GM18868 (cell line): ENCODE results near the gene LIMK2.
"Not testable (repeated sequence)": the region's sequence is repeated elsewhere in the genome, so short reads cannot be mapped to it uniquely, and the experiment has no call there.

Experiments
- ATAC-seq: cut with Tn5 transposase; IDR thresholded peaks from one replicate; pipeline ENCODE4 v1.9.1; 2021; ENCODE audit warnings: mild to moderate bottlenecking, moderate library complexity; ENCODE audit not compliant: unreplicated experiment

The LIMK2 gene

DNA sequence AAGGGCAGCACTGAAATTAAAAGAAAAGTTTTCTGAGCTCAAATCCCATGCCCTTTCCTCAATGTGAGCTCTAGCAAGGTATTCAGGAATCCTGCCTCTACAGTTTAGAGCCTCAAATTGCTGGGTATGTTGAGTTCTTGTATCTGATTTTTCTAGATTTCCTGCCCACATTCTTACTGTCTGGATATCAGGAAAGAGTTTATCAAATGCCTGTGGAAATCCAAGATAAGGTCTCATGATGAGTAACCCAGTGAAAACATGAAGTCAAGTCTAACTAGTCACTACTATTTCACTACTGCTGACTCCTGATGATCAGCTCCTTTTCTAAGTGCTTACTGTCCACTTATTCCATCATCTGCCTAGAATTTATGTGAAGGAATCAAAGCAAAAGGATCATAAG lies 29.8 kb downstream of the LIMK2 start:
- ATAC-seq: no peak

DNA sequence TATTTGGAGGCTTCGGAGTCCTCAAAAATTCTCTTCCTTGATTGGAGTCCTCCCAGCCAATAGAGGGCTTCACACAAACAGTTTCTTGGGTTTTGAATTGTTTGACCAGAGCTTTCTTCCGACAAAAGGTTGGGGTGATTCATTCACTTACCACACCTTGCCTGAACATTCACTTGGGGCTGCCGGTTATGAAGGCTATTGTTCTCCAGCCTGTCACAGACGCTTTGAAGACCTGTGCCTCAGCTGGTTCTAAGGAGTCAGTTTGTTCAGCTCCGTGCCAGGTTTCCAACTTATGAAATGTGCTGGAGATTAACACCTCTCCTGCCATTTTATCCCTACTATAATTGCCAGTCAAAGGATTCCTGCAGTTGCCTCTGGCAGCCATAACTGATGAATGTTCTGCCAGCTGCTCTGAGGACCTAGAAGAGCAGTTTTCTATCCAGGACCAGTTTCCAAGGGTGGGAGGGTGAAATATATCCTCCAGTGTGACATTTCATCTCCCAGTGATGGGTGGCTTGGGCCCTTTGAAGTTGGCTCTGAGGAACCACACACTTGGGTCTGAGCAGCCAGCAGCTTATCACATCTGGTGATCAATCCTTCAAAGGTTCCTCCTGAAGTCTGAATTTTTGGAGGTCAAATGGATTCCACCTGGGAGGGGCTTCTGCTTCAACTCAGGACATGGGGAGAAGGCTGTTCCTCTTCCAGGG lies 31.4 kb downstream of the LIMK2 start:
- ATAC-seq: no peak

DNA sequence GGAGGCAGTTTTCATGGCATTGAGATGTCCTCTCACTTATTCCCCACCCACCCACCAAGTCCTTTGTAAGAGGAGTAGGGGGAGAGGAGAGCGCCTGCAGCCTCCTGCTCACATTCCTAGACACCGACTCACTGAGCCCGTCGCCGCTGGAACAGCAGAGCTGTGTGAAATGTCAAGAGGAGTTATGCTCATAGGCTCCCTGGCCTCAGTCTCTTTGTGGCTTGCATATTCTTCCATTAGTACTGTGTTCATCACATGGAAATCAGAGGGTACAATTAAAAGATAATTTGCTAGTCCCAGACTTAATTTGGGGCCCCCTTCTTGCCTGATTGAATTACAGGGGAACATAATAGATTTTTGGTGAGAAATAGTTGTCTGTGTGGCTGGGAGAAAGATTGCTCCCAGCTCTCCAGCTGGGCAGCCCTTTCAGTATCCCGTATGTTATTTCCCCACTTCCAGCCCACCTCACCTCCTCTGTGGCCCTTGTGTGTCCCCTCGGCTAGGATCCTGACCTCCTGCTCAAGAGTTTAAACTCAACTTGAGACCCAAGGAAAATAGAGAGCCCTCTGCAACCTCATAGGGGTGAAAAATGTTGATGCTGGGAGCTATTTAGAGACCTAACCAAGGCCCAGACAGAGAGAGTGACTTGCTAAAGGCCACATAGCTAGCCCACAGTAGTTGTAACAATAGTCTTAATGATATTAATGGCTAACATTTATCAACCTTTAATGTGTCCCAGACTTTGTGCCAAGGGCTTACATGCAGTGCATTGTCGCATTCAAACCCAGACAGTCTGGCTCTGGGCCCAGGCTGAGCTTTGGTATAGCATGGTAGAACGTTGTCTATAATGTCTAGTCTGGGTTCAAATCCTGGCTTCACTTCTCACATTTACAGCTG lies 32.2 kb downstream of the LIMK2 start:
- ATAC-seq: no peak

DNA sequence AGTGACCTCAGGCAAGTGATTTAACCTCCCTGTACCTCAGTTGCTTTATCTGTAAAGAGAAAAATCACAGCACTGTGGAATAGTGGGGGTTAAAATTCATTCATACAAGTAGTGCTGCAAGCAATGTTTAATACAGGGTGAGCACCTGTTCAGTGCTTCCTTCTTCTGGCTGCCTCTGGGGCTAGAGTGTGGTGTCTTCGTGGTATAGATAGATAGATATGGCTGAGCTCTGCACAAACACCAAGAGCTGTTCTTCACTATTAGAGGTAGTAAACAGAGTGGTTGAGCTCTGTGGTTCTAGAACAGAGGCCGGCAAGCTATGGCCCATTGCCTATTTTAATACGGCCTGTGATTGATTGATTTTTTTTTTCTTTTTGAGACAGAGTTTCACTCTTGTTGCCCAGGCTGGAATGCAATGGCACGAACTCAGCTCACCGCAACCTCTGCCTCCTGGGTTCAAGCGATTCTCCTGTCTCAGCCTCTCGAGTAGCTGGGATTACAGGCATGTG lies 32.9 kb downstream of the LIMK2 start:
- ATAC-seq: no peak

DNA sequence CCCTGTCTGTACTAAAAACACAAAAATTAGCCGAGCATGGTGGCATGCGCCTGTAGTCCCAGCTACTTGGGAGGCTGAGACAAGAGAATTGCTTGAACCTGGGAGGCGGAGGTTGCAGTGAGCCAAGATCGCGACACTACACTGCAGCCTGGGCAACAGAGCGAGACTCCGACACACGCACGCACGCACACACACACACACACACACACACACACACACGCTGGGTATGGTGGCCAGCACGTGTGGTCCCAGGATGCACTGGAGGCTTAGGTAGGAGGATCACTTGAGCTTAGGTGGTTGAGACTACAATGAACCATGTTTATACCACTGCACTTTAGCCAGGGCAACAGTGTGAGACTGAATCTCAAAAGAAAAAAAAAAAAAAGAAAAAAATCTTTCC lies 33.9 kb downstream of the LIMK2 start:
- not testable (repeated sequence) for ATAC-seq

DNA sequence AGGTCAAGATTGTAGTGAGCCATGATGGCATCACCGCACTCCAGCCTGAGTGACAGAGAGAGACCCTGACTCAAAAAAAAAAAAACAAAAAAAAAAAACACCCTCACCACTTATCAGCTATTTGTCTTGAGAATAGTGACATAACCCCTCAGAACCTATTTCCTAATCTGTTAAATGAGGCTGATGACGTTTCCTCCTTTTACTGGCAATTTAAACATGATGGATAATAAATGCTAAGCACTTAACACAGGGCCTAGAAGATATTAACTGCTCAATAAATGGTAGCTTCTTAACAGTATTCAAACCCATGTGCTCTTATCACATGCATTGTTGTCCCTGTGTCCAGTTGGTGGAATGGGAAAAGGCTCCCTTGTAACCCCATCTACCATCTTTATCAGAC lies 34.6 kb downstream of the LIMK2 start:
- ATAC-seq: no peak

DNA sequence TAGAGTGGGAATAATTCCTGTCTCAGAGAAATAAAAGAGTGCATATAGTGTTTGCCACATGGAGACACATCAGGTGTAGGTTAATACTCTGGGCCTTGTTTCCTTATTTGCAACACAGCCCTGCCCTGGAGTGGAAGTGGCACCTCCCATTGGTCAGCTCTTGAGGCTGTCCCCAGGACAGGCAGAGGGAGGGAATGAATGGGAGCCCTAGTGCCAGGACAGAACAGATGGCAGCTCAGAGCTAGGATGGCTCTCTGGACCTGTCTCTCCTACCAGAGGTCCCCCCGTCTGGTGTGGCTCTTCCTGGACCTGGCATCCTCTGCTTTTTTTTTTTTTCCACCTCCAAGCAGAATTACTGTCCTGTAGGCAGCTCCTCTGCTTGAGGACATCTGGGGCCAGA lies 35.6 kb downstream of the LIMK2 start:
- ATAC-seq: no peak

DNA sequence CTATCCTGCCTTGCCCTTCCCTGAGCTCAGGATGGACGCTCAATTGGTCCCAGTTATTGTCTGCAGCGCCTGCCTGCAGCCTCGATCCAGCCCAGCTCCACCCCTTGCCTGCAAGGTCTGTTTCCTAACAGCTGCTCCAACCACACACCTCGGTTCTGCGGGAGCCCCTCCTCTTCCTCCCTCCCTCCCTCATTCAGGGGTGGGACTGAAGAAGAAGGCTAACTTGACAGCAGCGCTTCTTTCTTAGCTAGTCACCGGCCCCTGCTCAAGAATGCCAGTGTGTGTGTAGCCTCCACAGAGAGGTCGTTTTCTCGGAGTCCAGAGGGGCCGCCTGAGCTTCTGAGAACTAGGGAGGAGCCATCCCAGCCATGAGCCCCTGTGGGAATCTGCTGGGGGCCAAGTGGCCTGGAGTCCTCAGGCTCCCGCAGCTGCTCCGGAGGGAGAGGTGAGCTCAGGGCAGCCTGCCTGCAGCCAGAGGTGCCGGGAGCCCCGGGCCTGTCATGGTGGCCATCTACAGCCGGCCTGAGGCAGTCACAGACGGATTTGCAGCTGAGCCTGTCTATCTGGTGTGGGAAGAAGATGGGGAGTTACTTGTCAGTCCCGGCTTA lies 36.1 kb downstream of the LIMK2 start:
- no peak for ATAC-seq

DNA sequence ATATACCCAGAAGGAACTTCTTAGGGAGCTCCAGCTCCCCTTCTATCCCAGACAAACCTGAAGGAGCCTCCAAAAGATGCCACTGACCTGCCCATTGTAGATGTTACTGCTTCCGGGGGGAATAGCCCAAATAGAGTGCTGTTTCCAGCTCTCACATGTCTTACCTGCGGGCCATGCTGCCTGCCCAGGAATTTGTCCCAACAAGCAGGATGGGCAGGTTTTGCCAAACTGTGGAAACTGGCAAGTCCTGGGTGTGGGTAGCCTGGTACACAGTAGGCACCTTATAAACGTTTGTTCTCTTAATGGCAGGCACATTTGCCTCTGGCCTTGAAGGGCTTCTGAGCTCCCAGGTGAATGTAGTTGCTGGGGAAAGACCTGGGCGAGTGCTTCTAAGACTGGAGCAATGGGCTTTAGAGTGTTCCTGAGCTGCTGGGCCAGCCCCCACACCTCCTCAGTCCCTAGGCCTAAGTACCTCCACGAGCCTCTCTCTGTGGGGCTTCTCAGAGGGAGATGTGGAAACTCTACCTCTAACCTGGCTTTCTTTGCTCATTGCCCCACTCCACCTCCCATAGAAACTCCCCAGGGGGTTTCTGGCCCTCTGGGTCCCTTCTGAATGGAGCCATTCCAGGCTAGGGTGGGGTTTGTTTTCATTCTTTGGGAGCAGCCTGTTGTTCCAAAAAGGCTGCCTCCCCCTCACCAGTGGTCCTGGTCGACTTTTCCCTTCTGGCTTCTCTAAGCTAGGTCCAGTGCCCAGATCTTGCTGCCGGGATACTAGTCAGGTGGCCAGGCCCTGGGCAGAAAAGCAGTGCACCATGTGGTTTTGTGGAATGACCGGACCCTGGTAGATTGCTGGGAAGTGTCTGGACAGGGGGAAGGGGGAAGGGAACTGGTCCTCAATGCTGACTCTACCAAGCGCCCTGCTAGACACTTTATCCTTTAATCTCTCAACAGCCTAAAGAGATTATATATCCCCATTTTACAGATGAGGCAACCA lies 37.2 kb downstream of the LIMK2 start:
- ATAC-seq: no peak

DNA sequence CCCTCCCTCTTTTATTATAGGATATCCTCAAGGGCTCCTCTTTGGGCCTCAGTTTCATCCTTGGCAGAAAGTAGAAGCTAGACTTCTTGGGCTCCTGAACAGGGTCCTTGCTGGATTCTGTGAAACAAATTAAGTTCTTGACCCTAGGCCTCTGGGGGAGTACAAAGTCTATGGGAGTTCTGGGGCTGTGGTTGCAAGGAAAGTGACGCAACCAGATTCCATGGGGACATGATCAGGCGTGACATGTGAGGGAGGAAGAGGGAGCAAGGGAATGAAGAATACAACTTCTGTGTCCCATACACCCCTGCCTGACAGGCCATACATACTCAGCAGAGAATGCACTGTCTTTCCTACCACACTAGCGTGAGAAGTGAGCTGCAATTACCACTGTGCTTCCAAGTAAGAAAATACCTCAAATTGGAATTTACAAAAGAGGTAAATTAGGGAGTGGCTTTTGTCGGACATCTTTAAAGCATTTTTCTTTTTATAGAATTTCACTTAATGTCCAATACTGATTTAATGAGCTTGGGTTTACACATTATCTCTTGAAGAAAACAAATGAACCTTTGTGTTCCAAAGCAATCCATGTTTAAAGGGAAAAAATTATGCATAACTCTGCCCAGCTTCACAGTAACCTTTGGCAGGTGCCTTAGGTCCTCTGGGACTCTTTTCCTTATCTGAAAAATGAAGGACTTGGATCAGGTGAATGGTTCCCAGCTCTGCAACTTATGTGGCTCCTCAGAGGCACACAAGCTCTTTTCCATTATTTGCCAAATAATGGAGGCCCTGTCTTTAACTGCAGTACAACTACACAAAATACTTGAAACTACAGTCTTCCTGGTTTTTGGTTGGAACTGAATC lies 38.9 kb downstream of the LIMK2 start:
- ATAC-seq: no peak

DNA sequence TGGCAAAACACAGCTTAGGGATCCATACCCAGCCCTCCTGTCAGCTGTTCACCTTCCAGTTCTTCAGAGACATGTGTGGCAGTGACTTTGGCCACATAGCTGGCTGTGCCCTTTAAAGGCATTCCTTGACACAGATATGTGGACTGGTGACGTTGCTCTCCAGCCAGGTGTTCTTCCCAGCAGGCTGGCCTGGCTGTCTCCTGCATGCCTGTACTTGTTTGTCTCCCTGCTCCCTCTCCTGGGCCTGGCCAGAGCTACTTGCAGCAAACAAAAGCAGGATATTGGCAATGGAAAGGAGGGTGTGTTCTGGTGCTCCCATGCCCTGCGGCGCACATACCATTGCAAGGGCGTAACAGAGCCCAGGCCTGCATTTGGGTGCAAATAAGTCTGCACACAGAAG lies 41.9 kb downstream of the LIMK2 start:
- no peak for ATAC-seq

DNA sequence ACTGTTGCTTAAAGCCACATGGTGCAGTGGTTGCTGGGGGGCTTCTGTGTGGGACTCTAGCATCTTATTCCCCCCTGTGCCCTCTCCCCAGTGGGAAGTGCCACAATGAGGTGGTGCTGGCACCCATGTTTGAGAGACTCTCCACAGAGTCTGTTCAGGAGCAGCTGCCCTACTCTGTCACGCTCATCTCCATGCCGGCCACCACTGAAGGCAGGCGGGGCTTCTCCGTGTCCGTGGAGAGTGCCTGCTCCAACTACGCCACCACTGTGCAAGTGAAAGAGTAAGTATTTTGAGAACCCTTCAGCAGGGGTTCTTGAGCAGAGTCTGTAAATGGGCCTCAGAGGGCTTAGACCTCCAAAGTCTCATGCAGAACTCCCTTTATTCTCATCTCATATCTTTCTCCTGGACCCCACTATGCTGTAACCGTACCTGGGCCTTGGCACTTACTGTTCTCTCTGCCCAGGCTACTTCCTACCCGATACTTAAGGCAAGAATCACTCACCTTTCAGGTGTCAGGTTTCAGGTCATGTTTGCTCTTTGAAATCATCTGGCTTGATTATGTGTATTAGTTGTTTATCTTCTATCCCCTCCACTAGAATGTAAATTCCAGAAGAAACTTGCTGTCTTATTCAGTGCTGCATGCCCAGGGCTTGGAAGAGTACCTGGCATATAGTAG lies 47.8 kb downstream of the LIMK2 start:
- no peak for ATAC-seq

DNA sequence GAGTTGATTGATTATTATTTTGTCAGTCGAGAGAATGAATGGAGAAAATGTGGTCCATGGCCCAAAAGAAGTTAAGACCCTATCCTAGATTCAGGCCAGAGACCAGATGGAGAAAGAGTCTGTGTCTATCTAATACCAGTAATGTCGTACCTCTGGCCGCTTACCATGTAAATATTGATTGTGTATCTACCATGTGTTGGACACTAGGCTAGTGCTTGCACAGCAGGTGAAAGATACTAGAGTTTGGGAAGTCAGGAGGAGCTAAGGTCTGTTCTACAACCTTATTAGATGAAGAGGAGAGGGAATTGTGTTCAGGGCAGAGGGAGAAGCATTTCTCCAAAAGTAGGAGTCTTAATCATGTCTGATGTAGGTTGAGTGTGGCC lies 48.4 kb downstream of the LIMK2 start:
- no peak for ATAC-seq

DNA sequence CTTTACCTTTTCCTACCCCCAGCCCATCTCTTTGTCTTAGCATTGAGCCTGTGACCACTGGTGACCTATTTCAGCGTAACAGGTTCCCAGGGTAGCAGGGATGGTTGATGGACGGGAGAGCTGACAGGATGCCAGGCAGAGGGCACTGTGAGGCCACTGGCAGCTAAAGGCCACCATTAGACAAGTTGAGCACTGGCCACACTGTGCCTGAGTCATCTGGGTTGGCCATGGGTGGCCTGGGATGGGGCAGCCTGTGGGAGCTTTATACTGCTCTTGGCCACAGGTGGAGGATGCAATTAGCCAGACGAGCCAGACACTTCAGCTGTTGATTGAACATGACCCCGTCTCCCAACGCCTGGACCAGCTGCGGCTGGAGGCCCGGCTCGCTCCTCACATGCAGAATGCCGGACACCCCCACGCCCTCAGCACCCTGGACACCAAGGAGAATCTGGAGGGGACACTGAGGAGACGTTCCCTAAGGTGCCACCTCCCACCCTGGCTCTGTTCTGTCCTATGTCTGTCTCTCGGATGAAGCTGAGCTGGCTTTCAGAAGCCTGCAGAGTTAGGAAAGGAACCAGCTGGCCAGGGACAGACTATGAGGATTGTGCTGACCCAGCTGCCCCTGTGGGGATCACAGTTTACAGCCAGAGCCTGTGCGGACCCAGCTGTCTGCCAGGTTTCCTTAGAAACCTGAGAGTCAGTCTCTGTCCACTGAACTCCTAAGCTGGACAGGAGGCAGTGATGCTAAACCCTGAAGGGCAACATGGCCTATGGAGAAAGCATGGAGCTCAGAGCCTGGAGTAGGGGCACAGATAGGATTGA lies 50.4 kb downstream of the LIMK2 start:
- ATAC-seq: no peak

DNA sequence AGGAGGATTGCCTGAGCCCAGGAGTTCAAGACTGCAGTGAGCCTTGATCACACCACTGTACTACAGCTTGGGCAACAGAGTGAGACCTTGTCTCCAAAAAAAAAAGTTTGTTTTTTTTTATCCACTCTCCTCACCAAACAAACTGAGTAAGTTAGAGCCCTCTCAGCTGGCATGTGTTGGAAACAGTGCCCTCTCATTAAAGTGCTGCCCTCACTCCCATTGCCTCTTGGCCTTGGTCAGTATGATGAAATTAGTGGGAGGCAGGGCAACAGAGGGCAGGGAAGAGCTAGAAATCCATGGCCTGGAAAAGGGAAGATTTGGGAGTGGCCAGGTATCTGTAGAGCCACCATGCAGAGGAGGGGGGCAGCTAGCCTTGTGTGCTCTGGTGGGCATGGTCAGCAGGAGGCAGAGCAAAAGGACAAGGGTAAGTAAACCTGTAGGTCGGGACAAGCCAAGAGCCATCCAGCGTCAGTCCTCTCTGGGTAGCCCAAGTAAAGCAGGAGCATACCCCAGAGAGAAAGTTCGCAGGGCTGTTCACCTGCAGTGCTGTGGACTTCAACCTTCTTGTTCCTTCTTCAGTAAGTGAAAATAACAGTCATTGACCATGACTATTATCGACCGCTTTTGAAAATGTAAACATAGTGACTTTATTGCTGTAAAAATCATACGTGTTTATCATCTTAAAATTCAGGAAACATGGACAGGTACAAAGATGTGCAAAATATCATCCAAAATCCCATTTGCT lies 52.0 kb downstream of the LIMK2 start:
- no peak for ATAC-seq

DNA sequence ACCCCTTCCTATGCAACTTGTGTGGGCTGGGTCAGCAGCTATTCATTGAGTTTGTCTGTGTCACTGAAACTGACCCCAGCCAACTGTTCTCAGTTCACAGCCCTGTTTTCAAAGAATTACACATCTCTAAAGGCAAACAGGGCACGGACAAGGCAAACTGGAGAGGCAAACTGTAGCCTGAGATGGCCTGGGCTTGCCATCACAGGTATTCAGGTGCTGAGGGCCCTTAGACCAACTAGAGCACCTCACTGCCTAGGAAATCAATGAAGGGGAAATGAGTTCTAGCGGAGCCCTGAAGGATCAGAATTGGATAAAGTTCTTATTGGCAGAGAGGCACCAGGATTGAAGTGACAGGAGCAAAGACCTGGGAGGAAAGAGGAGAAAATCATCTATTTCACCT lies 56.2 kb downstream of the LIMK2 start:
- no peak for ATAC-seq

DNA sequence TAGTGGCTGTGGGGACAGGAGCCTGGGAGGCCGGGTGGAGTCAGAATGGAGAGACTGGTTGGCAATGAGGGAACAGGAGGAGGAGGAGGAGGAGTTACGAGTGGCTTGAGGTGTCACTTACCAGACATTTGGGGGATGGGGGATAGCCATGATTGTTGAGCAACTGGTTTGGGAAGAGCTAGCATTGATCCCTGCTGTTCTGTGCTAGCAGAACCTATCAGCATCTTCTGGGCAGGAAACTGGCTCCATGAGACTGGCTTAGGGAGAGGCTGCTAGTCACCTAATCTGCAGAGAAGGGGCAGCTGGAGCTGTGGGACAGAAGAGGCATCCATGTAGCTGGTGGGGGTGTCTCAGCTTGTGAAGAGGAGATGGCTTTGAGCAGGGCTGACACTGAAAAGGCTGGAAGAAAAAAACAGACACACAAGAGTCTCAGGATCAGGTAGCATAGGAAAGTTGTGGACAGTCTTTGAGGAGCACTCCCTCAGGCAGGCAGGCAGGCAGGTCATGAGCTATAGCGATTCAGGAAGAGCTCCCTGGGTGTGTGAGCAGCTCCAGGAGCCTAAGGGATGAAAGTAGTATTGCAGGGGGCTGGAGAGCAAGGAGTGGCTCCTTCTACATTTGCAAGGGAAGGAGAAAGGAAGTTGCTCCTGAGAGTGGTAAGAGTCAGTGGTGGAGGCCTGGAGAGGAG lies 57.9 kb downstream of the LIMK2 start:
- ATAC-seq: no peak
